ENCODE data around the gene BCAS1. TPM values are rescaled to one million over a fixed set of nuclear protein-coding genes. Genes with fewer than 3 reads are reported as not detected.

BCAS1 gene
- total RNA-seq, 1 donor from 2014 or later = not detected

DNA sequence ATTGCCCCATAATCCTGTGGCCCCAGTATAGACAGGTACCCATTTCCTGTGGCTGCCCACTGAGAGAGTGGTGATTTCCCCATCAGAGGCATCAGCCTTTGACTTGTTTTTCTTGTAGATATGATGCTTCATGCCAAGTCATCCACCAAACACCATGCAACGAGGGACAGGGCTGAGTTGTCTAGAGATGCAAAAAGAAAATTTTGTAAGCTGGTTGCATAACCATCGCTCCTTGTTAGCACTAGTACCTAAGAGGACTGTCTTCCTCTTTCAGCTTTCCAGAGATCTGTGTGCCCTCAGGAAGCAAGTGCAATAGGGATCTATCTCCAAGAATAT lies 166.8 kb downstream of the BCAS1 start:
- no peak overlapping the region for H3K4me3 Mint-ChIP-seq (ENCODE audit: unreplicated experiment)
- TF ChIP-seq, protein P1, sequence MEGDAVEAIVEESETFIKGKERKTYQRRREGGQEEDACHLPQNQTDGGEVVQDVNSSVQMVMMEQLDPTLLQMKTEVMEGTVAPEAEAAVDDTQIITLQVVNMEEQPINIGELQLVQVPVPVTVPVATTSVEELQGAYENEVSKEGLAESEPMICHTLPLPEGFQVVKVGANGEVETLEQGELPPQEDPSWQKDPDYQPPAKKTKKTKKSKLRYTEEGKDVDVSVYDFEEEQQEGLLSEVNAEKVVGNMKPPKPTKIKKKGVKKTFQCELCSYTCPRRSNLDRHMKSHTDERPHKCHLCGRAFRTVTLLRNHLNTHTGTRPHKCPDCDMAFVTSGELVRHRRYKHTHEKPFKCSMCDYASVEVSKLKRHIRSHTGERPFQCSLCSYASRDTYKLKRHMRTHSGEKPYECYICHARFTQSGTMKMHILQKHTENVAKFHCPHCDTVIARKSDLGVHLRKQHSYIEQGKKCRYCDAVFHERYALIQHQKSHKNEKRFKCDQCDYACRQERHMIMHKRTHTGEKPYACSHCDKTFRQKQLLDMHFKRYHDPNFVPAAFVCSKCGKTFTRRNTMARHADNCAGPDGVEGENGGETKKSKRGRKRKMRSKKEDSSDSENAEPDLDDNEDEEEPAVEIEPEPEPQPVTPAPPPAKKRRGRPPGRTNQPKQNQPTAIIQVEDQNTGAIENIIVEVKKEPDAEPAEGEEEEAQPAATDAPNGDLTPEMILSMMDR (IDR thresholded peaks at IDR 0.05) = no peak
- H3K27me3 Mint-ChIP-seq (ENCODE audit: unreplicated experiment) = no peaks in the 10 kb centered on the region
- peaks cover 26% of the 10 kb centered on the region for H3K4me1 Mint-ChIP-seq (ENCODE audit: unreplicated experiment)
- H3K27ac Mint-ChIP-seq (ENCODE audit: unreplicated experiment) = no peak overlapping the region
- no peaks in the 10 kb centered on the region for H3K36me3 Mint-ChIP-seq (ENCODE audit: unreplicated experiment)
- no peak for DNase-seq (ENCODE audit: extremely low spot score, unreplicated experiment)
- H3K9me3 Mint-ChIP-seq (ENCODE audit: unreplicated experiment) = no peaks in the 10 kb centered on the region

GRCh38 chr20:53902968-53903651 lies 167.3 kb downstream of the BCAS1 start:
- Mint-ChIP-seq H3K27ac (ENCODE audit: unreplicated experiment) (no peak overlapping the region), H3K4me1 (ENCODE audit: unreplicated experiment) (peaks cover 26% of the 10 kb centered on the region), H3K27me3 (ENCODE audit: unreplicated experiment) (no peaks in the 10 kb centered on the region), H3K36me3 (ENCODE audit: unreplicated experiment) (no peaks in the 10 kb centered on the region), H3K9me3 (ENCODE audit: unreplicated experiment) (no peaks in the 10 kb centered on the region), H3K4me3 (ENCODE audit: unreplicated experiment) (no peak overlapping the region)
- TF ChIP-seq, protein P1 (IDR thresholded peaks at IDR 0.05) = no peak
- no peak for DNase-seq (ENCODE audit: extremely low spot score, unreplicated experiment)

GRCh38 chr20:53901497-53902096 lies 168.8 kb downstream of the BCAS1 start:
- no peak for DNase-seq (ENCODE audit: extremely low spot score, unreplicated experiment)
- Mint-ChIP-seq H3K9me3 (ENCODE audit: unreplicated experiment) (no peaks in the 10 kb centered on the region), H3K4me1 (ENCODE audit: unreplicated experiment) (peaks cover 24% of the 10 kb centered on the region), H3K4me3 (ENCODE audit: unreplicated experiment) (no peak overlapping the region), H3K36me3 (ENCODE audit: unreplicated experiment) (no peaks in the 10 kb centered on the region), H3K27ac (ENCODE audit: unreplicated experiment) (no peak overlapping the region), H3K27me3 (ENCODE audit: unreplicated experiment) (no peaks in the 10 kb centered on the region)
- TF ChIP-seq, protein P1 (IDR thresholded peaks at IDR 0.05) = no peak

DNA sequence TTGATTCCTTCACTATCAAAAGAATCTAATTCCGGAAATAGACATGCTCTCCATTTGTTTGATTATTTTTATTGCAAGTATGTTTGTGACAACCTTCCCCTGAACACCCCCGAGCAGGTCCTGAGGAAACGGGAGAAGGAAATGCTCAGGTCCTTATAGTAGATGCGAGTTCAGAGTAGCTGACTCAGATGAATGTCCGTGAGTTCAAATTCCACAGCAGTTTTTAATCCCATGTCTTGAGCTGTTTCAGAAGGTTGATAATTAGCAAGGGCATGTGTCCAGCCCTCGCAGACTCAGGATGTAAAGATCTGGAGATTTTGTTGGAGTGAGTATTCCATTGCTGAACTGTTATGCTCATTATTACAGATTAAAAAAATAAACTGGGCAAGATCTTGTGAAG lies 169.3 kb downstream of the BCAS1 start:
- TF ChIP-seq, protein P1 (IDR thresholded peaks at IDR 0.05) = no peak
- H3K27ac Mint-ChIP-seq (ENCODE audit: unreplicated experiment) = peak overlapping the region; percentile 87
- no peak for DNase-seq (ENCODE audit: extremely low spot score, unreplicated experiment)
- H3K4me3 Mint-ChIP-seq (ENCODE audit: unreplicated experiment) = peak overlapping the region; percentile 5
- no peaks in the 10 kb centered on the region for H3K27me3 Mint-ChIP-seq (ENCODE audit: unreplicated experiment)
- no peaks in the 10 kb centered on the region for H3K36me3 Mint-ChIP-seq (ENCODE audit: unreplicated experiment)
- no peaks in the 10 kb centered on the region for H3K9me3 Mint-ChIP-seq (ENCODE audit: unreplicated experiment)
- H3K4me1 Mint-ChIP-seq (ENCODE audit: unreplicated experiment) = peaks cover 24% of the 10 kb centered on the region

DNA sequence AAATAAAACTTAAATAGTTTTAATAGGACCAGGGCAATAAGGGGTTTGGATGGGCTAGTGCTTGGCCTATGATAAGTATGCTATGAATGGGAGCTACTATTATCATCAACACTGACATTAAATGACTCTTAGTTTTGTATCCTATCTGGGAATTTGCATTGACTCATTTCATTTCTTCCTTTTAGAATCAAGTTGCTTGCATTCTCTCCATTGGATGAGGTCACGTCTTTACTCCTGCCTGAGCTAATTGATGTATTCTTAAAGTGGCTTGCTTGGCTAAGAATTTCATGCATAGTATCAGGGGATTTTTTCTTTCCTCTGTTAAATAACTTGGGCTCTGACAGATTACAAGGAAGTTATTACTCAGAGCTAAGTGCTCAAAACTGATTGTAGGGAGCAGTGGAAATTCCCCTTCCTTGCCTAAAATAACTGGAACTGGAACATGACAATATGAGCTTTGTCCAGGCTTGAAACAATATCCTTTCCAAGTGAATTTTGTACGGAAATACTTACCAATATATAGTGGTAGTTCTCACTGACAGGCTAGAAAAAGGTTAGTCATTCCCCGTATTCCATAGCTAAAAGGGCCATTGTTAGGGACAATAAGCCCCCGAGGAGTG lies 169.9 kb downstream of the BCAS1 start:
- Mint-ChIP-seq H3K4me3 (ENCODE audit: unreplicated experiment) (no peak overlapping the region), H3K27ac (ENCODE audit: unreplicated experiment) (peak overlapping the region; percentile 87), H3K27me3 (ENCODE audit: unreplicated experiment) (no peaks in the 10 kb centered on the region), H3K4me1 (ENCODE audit: unreplicated experiment) (peaks cover 24% of the 10 kb centered on the region), H3K9me3 (ENCODE audit: unreplicated experiment) (no peaks in the 10 kb centered on the region), H3K36me3 (ENCODE audit: unreplicated experiment) (no peaks in the 10 kb centered on the region)
- TF ChIP-seq, protein P1 (IDR thresholded peaks at IDR 0.05) = no peak
- DNase-seq (ENCODE audit: extremely low spot score, unreplicated experiment) = no peak

Data from osteocyte (in vitro differentiated cells).